Kidney epithelial cell (primary cell): Measurements from ENCODE around the gene CACNA1S. TPM values are rescaled to one million over a fixed set of nuclear protein-coding genes. Genes with fewer than 3 reads are reported as not detected.

Source experiments
- DNase-seq: peaks from one replicate; pipeline ENCODE4 v3.0.0-alpha.2; 2010; ENCODE audit warnings: low read depth
- H3K27me3 ChIP-seq: 2 replicates; pipeline ENCODE4 v1.6.0; 2011; ENCODE audit warnings: low read length; ENCODE audit not compliant: control insufficient read depth, insufficient read depth
- H3K36me3 ChIP-seq: 2 replicates; pipeline ENCODE4 v1.5.1; 2011; ENCODE audit warnings: low read length; ENCODE audit not compliant: control insufficient read depth, insufficient read depth
- H3K4me3 ChIP-seq: 2 replicates; pipeline ENCODE4 v1.5.1; 2011; ENCODE audit warnings: low read depth, mild to moderate bottlenecking, control low read depth, low read length
- total RNA-seq: library from RNA; depleted of rRNA; stranded (reverse); fragments of >200 nt; gene quantifications from 2 replicates; pipeline ENCODE4 v1.2.3, GENCODE V29; 2015
- TF ChIP-seq, protein P1 (sequence below): IDR thresholded peaks from 2 replicates; pipeline ENCODE4 v1.5.1; 2011; ENCODE audit warnings: mild to moderate bottlenecking, moderate library complexity, low read length, control low read depth, inconsistent platforms; ENCODE audit not compliant: insufficient read depth, poor library complexity, severe bottlenecking

CACNA1S gene
- total RNA-seq, 1 donor from 2014 or later = not detected

DNA sequence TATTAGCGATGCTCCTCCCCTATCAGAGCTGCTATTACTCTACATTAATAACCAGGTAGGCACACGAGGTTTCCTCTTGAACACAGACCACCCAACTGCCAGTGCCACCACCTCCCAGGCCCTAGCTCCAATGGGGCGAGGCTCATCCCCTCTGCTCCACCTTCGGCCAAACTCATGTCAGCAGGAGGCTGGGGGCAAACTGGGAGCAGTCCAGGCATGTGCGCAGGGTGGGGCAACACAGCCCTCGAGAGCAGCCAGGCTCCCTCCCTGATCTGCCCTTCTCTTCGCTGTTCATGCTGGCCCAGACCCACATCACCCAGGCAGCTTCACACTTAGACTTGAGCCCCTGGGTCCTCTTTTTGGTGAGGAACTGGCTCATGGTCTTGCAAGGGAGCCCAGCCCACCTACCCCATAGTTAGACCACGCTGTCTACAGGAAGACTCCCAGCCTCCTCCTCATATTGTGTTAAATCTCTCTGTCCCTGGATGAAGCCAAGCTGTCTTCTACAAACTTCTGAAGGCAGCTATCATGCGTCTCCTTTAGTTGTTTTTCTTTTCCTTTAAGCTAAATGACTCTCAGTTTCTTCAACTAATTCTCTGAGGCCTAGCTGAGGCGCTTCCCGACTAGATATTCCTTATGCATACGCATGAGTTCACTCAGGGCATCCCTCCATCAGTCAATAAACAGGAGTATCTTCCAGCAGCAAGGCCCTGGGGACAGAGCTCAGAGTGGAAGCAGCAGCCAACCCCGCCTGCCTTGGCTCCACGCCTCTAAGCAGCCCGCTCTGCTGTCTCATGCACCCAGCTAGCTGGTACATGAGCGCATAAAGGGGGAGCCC is 30.0 kb upstream of the CACNA1S start:
- H3K27me3 ChIP-seq = no peaks in the 10 kb centered on the region
- peaks cover 6% of the 10 kb centered on the region for H3K36me3 ChIP-seq
- TF ChIP-seq, protein P1, sequence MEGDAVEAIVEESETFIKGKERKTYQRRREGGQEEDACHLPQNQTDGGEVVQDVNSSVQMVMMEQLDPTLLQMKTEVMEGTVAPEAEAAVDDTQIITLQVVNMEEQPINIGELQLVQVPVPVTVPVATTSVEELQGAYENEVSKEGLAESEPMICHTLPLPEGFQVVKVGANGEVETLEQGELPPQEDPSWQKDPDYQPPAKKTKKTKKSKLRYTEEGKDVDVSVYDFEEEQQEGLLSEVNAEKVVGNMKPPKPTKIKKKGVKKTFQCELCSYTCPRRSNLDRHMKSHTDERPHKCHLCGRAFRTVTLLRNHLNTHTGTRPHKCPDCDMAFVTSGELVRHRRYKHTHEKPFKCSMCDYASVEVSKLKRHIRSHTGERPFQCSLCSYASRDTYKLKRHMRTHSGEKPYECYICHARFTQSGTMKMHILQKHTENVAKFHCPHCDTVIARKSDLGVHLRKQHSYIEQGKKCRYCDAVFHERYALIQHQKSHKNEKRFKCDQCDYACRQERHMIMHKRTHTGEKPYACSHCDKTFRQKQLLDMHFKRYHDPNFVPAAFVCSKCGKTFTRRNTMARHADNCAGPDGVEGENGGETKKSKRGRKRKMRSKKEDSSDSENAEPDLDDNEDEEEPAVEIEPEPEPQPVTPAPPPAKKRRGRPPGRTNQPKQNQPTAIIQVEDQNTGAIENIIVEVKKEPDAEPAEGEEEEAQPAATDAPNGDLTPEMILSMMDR = no peak
- no peak overlapping the region for H3K4me3 ChIP-seq
- no peak for DNase-seq

DNA sequence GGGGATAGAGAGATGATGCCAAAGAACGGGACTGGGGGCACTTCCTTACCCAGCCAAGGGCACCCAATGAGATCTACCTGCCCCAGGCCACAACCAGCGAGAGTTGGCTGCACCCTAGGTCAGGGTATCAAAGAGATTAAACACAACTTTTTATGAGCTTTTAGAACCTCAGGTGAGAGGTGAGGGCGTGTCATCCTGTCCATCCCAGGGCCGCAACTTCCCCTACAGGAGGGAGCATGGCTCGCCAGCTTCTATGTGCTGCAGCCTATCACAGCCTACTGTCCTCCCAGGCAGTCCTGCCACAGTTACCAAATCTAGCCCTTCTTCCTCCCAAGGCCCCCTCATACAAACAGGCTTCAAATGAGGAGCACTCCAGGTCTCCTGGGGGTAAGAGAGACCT is 29.2 kb upstream of the CACNA1S start:
- Histone ChIP-seq H3K4me3 (no peak overlapping the region), H3K27me3 (no peaks in the 10 kb centered on the region), H3K36me3 (peaks cover 6% of the 10 kb centered on the region)
- TF ChIP-seq, protein P1 = no peak
- no peak for DNase-seq

DNA sequence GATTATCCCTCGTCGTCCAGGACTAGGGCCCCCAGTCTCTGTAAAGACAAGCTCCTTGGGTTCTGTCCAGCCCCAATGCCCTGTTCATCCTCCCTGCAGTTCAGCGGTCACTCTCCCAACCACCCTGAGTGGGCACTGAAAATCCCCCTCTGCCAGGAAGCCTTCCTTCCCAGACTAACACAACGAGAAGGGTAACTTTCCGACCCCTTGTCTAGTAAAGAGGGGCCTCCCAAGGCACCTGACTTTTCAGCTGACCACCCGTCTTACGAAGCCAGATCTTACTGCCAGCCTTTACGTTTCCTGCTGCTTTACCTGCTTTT is 28.7 kb upstream of the CACNA1S start:
- DNase-seq = no peak
- TF ChIP-seq, protein P1 = no peak
- Histone ChIP-seq H3K4me3 (no peak overlapping the region), H3K27me3 (no peaks in the 10 kb centered on the region), H3K36me3 (peaks cover 6% of the 10 kb centered on the region)

DNA sequence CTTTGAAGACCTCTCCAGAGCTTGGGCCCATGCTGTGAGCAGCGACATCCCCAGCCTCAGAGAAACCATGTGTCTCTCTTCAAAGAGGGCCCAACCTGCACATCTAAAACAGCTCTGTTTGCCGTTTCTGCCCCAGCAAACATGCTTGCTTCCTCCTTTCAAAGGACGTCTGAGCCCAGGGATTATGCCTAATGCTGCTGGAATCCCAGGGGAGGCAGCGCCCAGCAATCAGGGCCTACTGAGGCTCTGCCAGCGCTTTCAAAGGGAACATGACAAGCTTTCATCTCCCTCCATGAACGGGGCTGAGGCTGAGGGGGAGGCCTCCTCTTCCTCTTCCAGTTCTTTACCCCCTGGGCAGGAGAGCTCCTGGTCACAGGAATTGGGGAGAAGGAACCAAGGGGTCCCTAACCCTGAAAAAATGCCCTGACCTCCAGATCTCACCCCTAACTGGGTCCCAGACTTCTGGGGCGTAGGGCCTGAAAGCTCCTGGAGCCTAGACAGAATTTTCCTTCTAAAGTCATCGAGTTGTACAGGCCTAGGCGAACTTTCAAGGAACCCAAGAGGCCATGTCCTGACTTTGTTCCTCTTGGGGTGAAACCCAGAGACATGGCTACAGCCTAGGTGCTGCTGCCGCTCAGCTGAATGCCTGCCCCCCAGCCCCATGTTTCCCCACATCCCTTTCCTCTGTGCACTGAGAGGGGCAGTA is 28.2 kb upstream of the CACNA1S start:
- H3K36me3 ChIP-seq = peaks cover 6% of the 10 kb centered on the region
- no peak for DNase-seq
- TF ChIP-seq, protein P1 = no peak
- H3K27me3 ChIP-seq = no peaks in the 10 kb centered on the region
- no peak overlapping the region for H3K4me3 ChIP-seq

DNA sequence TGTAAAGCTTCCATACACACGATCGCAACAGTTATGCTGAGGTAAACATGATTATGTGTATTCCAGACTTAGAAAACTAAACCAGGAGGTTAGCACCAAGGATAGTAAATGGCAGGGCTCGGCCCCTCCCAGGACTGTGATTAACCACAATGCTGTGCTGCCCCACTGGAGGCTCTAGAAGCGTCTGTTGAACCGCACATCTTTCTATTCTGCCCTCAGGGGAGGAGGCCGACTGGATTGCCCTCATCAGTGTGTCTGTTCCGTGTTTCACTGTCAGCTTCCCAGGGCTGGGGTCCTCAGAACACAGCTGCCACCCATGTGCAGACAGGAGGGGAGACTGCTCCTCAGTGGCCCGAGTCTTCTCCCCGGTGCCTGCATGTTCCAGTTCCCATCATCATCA is 27.5 kb upstream of the CACNA1S start:
- TF ChIP-seq, protein P1 = no peak
- Histone ChIP-seq H3K36me3 (peaks cover 4% of the 10 kb centered on the region), H3K27me3 (no peaks in the 10 kb centered on the region), H3K4me3 (no peak overlapping the region)
- no peak for DNase-seq
